Measurements from ENCODE around the gene ADGRG6.
A peak's percentile ranks its signal among the peaks of the same experiment; 100 is the strongest.

The ADGRG6 gene

DNA sequence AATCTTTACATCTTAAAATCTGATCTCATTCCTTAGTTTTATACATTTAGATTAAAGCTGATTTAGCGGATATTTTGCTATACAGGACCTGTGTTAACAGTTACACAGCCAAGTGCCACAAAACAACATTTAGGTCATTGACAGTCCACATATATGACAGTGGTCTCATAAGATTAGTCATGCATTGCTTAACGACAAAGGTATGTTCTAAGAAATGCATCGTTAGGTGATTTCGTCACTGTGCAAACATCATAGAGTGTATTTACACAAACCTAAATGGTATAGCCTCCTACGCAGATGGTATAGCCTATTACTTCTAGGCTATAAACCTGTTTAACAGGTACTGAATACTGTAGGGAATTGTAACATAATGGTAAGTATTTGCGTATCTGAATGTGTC, 21.6 kb downstream of the ADGRG6 start:
- H2BK5ac ChIP-seq (ENCODE audit: low read depth, low read length, poor library complexity) = no peak overlapping the region
- H3K9ac ChIP-seq (ENCODE audit: low read length) = no peak overlapping the region
- H3K14ac ChIP-seq (ENCODE audit: low read length) = no peak overlapping the region
- no peaks in the 10 kb centered on the region for H3K27me3 ChIP-seq (ENCODE audit: insufficient read depth, low read length)
- no CpG with 5 or more reads among the region's 6 CpGs for WGBS (ENCODE audit: extremely low coverage, insufficient coverage, insufficient read length)
- no peak overlapping the region for H2AFZ ChIP-seq (ENCODE audit: insufficient read depth, low read length, poor library complexity)
- no peak overlapping the region for H4K91ac ChIP-seq (ENCODE audit: low read depth, low read length)
- H3K23ac ChIP-seq (ENCODE audit: low read length) = no peak overlapping the region
- no peak overlapping the region for H3K4ac ChIP-seq (ENCODE audit: low read depth, low read length)
- no peak overlapping the region for H3K4me2 ChIP-seq (ENCODE audit: low read length)
- no peaks in the 10 kb centered on the region for H3K79me2 ChIP-seq (ENCODE audit: control insufficient read depth, insufficient read depth, low read length, poor library complexity)
- no peak overlapping the region for H3K18ac ChIP-seq (ENCODE audit: low read length)
- no peak overlapping the region for H3K27ac ChIP-seq (ENCODE audit: low read depth, low read length)
- peaks cover 2% of the 10 kb centered on the region for H3K79me1 ChIP-seq (ENCODE audit: low read length)
- H4K12ac ChIP-seq (ENCODE audit: low read depth, low read length) = no peak overlapping the region
- no peaks in the 10 kb centered on the region for H3K9me3 ChIP-seq (ENCODE audit: insufficient read depth, low read depth, low read length)
- H3K4me3 ChIP-seq (ENCODE audit: low read depth, low read length) = no peak overlapping the region
- no peak overlapping the region for H4K8ac ChIP-seq (ENCODE audit: low read depth, low read length)
- no peaks in the 10 kb centered on the region for H3K4me1 ChIP-seq (ENCODE audit: control insufficient read depth in 1 of 2, insufficient read depth in 2 of 2, low read length in 2 of 2)
- no peak overlapping the region for H2BK120ac ChIP-seq (ENCODE audit: insufficient read depth, low read length, poor library complexity)
- no peak overlapping the region for H2BK12ac ChIP-seq (ENCODE audit: low read length)
- H3K36me3 ChIP-seq (ENCODE audit: control insufficient read depth in 1 of 2, insufficient read depth in 2 of 2, low read length in 2 of 2) = no peaks in the 10 kb centered on the region
- no peak overlapping the region for H2AK5ac ChIP-seq (ENCODE audit: low read length)
- peak; percentile 71 to 99 for DNase-seq

DNA sequence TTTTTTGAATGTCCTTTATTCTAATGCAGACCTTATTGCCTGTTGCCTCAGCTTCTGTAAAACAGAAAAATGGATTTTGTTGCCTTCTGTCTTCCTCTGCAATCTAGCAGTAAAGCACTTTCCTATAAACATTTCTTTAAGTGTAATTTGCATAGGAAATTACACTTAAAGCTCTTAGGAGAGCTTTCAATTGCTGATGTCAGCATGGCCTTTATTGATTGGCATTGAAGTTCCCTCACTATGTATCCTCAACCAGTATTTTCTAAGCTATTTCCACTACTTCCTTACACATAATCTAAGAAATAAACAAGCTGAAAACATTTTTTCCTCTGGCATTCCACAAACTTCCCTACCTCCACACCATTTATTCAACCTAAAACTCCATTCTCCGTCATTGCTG, 22.3 kb downstream of the ADGRG6 start:
- Histone ChIP-seq H3K23ac (ENCODE audit: low read length) (no peak overlapping the region), H2AFZ (ENCODE audit: insufficient read depth, low read length, poor library complexity) (no peak overlapping the region), H3K36me3 (ENCODE audit: control insufficient read depth in 1 of 2, insufficient read depth in 2 of 2, low read length in 2 of 2) (no peaks in the 10 kb centered on the region), H3K4me1 (ENCODE audit: control insufficient read depth in 1 of 2, insufficient read depth in 2 of 2, low read length in 2 of 2) (no peaks in the 10 kb centered on the region), H3K9ac (ENCODE audit: low read length) (no peak overlapping the region), H3K4ac (ENCODE audit: low read depth, low read length) (no peak overlapping the region), H4K91ac (ENCODE audit: low read depth, low read length) (no peak overlapping the region), H2BK120ac (ENCODE audit: insufficient read depth, low read length, poor library complexity) (no peak overlapping the region), H3K4me3 (ENCODE audit: low read depth, low read length) (no peak overlapping the region), H3K79me2 (ENCODE audit: control insufficient read depth, insufficient read depth, low read length, poor library complexity) (no peaks in the 10 kb centered on the region), H3K27me3 (ENCODE audit: insufficient read depth, low read length) (no peaks in the 10 kb centered on the region), H3K9me3 (ENCODE audit: insufficient read depth, low read depth, low read length) (no peaks in the 10 kb centered on the region), H3K79me1 (ENCODE audit: low read length) (peaks cover 2% of the 10 kb centered on the region), H4K12ac (ENCODE audit: low read depth, low read length) (no peak overlapping the region), H3K18ac (ENCODE audit: low read length) (no peak overlapping the region), H2BK5ac (ENCODE audit: low read depth, low read length, poor library complexity) (no peak overlapping the region), H3K14ac (ENCODE audit: low read length) (no peak overlapping the region), H3K27ac (ENCODE audit: low read depth, low read length) (no peak overlapping the region), H2AK5ac (ENCODE audit: low read length) (no peak overlapping the region), H2BK12ac (ENCODE audit: low read length) (no peak overlapping the region), H4K8ac (ENCODE audit: low read depth, low read length) (no peak overlapping the region), H3K4me2 (ENCODE audit: low read length) (no peak overlapping the region)
- no CpG with 5 or more reads among the region's 1 CpG for WGBS (ENCODE audit: extremely low coverage, insufficient coverage, insufficient read length)
- DNase-seq = no peak

DNA sequence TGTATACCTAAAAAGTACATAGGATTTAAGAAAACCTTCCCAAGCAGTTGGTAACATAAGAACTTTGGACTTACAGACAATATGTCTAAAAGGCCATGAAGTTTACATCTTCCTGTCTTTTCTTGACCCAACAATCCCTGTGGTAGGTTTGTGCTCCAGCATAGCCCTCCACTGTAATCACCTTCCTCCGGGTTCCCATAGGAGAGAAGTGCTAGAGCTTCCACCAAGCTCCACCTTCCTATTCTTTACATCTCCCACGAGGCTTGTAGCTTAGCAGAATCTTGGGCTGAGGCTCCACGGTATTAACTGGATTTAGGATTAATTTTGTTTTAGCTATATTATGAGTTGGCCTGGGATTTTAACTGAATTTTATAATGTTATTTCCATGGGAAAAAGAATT, 23.3 kb downstream of the ADGRG6 start:
- Histone ChIP-seq H3K23ac (ENCODE audit: low read length) (no peak overlapping the region), H4K12ac (ENCODE audit: low read depth, low read length) (no peak overlapping the region), H3K27me3 (ENCODE audit: insufficient read depth, low read length) (no peaks in the 10 kb centered on the region), H3K4ac (ENCODE audit: low read depth, low read length) (peak overlapping the region; percentile 46), H3K4me1 (ENCODE audit: control insufficient read depth in 1 of 2, insufficient read depth in 2 of 2, low read length in 2 of 2) (no peaks in the 10 kb centered on the region), H3K27ac (ENCODE audit: low read depth, low read length) (no peak overlapping the region), H3K79me2 (ENCODE audit: control insufficient read depth, insufficient read depth, low read length, poor library complexity) (no peaks in the 10 kb centered on the region), H3K4me3 (ENCODE audit: low read depth, low read length) (no peak overlapping the region), H3K9me3 (ENCODE audit: insufficient read depth, low read depth, low read length) (no peaks in the 10 kb centered on the region), H4K91ac (ENCODE audit: low read depth, low read length) (peak overlapping the region; percentile 73), H2BK5ac (ENCODE audit: low read depth, low read length, poor library complexity) (no peak overlapping the region), H3K9ac (ENCODE audit: low read length) (no peak overlapping the region), H3K18ac (ENCODE audit: low read length) (no peak overlapping the region), H2AFZ (ENCODE audit: insufficient read depth, low read length, poor library complexity) (no peak overlapping the region), H4K8ac (ENCODE audit: low read depth, low read length) (no peak overlapping the region), H3K4me2 (ENCODE audit: low read length) (no peak overlapping the region), H2BK12ac (ENCODE audit: low read length) (no peak overlapping the region), H3K79me1 (ENCODE audit: low read length) (peaks cover 2% of the 10 kb centered on the region), H2BK120ac (ENCODE audit: insufficient read depth, low read length, poor library complexity) (no peak overlapping the region), H3K36me3 (ENCODE audit: control insufficient read depth in 1 of 2, insufficient read depth in 2 of 2, low read length in 2 of 2) (no peaks in the 10 kb centered on the region), H3K14ac (ENCODE audit: low read length) (no peak overlapping the region), H2AK5ac (ENCODE audit: low read length) (no peak overlapping the region)
- no CpG with 5 or more reads among the region's 3 CpGs for WGBS (ENCODE audit: extremely low coverage, insufficient coverage, insufficient read length)
- no peak for DNase-seq

DNA sequence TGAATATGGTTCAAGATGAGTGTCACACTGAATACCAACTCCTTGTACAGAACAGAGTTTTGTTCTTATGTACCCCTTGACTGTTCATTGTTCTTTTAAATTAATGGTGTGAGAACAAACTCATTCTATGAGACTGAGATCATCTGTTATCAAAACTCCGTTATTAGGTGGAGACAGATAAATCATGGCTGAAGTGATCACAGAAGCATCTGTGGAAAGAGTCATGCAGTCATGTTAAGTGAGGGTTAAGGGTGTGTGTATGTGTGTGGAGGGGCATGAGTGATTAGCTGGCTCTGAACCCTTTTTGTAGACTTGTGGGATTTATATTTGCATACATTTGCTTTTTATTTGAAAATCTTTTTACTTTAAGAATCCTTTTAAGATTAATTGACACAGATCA, 24.7 kb downstream of the ADGRG6 start:
- Histone ChIP-seq H3K4me3 (ENCODE audit: low read depth, low read length) (no peak overlapping the region), H2AFZ (ENCODE audit: insufficient read depth, low read length, poor library complexity) (no peak overlapping the region), H3K4me1 (ENCODE audit: control insufficient read depth in 1 of 2, insufficient read depth in 2 of 2, low read length in 2 of 2) (no peaks in the 10 kb centered on the region), H2BK12ac (ENCODE audit: low read length) (no peak overlapping the region), H4K12ac (ENCODE audit: low read depth, low read length) (no peak overlapping the region), H2AK5ac (ENCODE audit: low read length) (no peak overlapping the region), H3K27me3 (ENCODE audit: insufficient read depth, low read length) (no peaks in the 10 kb centered on the region), H2BK120ac (ENCODE audit: insufficient read depth, low read length, poor library complexity) (no peak overlapping the region), H2BK5ac (ENCODE audit: low read depth, low read length, poor library complexity) (no peak overlapping the region), H3K4ac (ENCODE audit: low read depth, low read length) (no peak overlapping the region), H3K4me2 (ENCODE audit: low read length) (no peak overlapping the region), H3K9ac (ENCODE audit: low read length) (no peak overlapping the region), H3K9me3 (ENCODE audit: insufficient read depth, low read depth, low read length) (no peaks in the 10 kb centered on the region), H3K18ac (ENCODE audit: low read length) (no peak overlapping the region), H3K79me2 (ENCODE audit: control insufficient read depth, insufficient read depth, low read length, poor library complexity) (no peaks in the 10 kb centered on the region), H3K79me1 (ENCODE audit: low read length) (peaks cover 3% of the 10 kb centered on the region), H3K14ac (ENCODE audit: low read length) (no peak overlapping the region), H4K8ac (ENCODE audit: low read depth, low read length) (no peak overlapping the region), H4K91ac (ENCODE audit: low read depth, low read length) (no peak overlapping the region), H3K36me3 (ENCODE audit: control insufficient read depth in 1 of 2, insufficient read depth in 2 of 2, low read length in 2 of 2) (no peaks in the 10 kb centered on the region), H3K27ac (ENCODE audit: low read depth, low read length) (no peak overlapping the region), H3K23ac (ENCODE audit: low read length) (no peak overlapping the region)
- no CpG with 5 or more reads among the region's 1 CpG for WGBS (ENCODE audit: extremely low coverage, insufficient coverage, insufficient read length)
- DNase-seq = no peak

Measured in trophoblast cell (in vitro differentiated cells and primary cell).